ENCODE results near the gene GPR26.

GRCh38 chr10:123642697-123643096 is 23.5 kb upstream of the GPR26 start:
- TF ChIP-seq YY1 (IDR thresholded peaks at IDR 0.05; ENCODE audit: low read depth): no peak
- TF ChIP-seq EP300 (IDR thresholded peaks at IDR 0.05; ENCODE audit: borderline replicate concordance in 1 of 2, low read depth in 1 of 2, low read length in 1 of 2): no peak
- TF ChIP-seq, protein P1, sequence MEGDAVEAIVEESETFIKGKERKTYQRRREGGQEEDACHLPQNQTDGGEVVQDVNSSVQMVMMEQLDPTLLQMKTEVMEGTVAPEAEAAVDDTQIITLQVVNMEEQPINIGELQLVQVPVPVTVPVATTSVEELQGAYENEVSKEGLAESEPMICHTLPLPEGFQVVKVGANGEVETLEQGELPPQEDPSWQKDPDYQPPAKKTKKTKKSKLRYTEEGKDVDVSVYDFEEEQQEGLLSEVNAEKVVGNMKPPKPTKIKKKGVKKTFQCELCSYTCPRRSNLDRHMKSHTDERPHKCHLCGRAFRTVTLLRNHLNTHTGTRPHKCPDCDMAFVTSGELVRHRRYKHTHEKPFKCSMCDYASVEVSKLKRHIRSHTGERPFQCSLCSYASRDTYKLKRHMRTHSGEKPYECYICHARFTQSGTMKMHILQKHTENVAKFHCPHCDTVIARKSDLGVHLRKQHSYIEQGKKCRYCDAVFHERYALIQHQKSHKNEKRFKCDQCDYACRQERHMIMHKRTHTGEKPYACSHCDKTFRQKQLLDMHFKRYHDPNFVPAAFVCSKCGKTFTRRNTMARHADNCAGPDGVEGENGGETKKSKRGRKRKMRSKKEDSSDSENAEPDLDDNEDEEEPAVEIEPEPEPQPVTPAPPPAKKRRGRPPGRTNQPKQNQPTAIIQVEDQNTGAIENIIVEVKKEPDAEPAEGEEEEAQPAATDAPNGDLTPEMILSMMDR (IDR thresholded peaks at IDR 0.05): no peak
- no peak for TF ChIP-seq RAD21 (IDR thresholded peaks at IDR 0.05; ENCODE audit: low read length)
- no peak for TF ChIP-seq POLR2AphosphoS5 (IDR thresholded peaks at IDR 0.05; ENCODE audit: low read depth, low read length)
- no peak for TF ChIP-seq MAX (IDR thresholded peaks at IDR 0.05; ENCODE audit: low read depth)
- TF ChIP-seq JUND (IDR thresholded peaks at IDR 0.05): no peak
- TF ChIP-seq, protein P2, sequence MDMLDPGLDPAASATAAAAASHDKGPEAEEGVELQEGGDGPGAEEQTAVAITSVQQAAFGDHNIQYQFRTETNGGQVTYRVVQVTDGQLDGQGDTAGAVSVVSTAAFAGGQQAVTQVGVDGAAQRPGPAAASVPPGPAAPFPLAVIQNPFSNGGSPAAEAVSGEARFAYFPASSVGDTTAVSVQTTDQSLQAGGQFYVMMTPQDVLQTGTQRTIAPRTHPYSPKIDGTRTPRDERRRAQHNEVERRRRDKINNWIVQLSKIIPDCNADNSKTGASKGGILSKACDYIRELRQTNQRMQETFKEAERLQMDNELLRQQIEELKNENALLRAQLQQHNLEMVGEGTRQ (IDR thresholded peaks at IDR 0.05; ENCODE audit: borderline replicate concordance, low read depth, low read length): no peak
- no peak for TF ChIP-seq RFX5 (IDR thresholded peaks at IDR 0.05; ENCODE audit: low read length)
- no peak for TF ChIP-seq TEAD4 (IDR thresholded peaks at IDR 0.05; ENCODE audit: borderline replicate concordance, insufficient read depth)
